Glutamatergic neuron (in vitro differentiated cells): ENCODE measurements around the gene KRT9. TPM values are rescaled to one million over a fixed set of nuclear protein-coding genes. Genes with fewer than 3 reads are reported as not detected.

Source experiments
- DNase-seq: peaks from one replicate; pipeline ENCODE4 v3.0.0; 2022
- H3K27ac Mint-ChIP-seq: one replicate; pipeline ENCODE4 v1.8.0; 2020; ENCODE audit warnings: mild to moderate bottlenecking, mixed read lengths, inconsistent platforms; ENCODE audit not compliant: unreplicated experiment
- H3K27me3 Mint-ChIP-seq: one replicate; pipeline ENCODE4 v1.8.0; 2020; ENCODE audit warnings: mild to moderate bottlenecking, moderate library complexity, mixed read lengths, inconsistent platforms; ENCODE audit not compliant: unreplicated experiment
- H3K36me3 Mint-ChIP-seq: one replicate; pipeline ENCODE4 v1.8.0; 2020; ENCODE audit warnings: mild to moderate bottlenecking, mixed read lengths, inconsistent platforms; ENCODE audit not compliant: unreplicated experiment
- H3K4me1 Mint-ChIP-seq: one replicate; pipeline ENCODE4 v1.8.0; 2020; ENCODE audit warnings: mild to moderate bottlenecking, low read depth, mixed read lengths, inconsistent platforms; ENCODE audit not compliant: unreplicated experiment
- H3K4me3 Mint-ChIP-seq: one replicate; pipeline ENCODE4 v1.8.0; 2020; ENCODE audit warnings: mild to moderate bottlenecking, mixed read lengths, inconsistent platforms; ENCODE audit not compliant: unreplicated experiment
- H3K9me3 Mint-ChIP-seq: one replicate; pipeline ENCODE4 v1.8.0; 2020; ENCODE audit warnings: mild to moderate bottlenecking, moderate library complexity, mixed read lengths, inconsistent platforms; ENCODE audit not compliant: unreplicated experiment
- total RNA-seq: library from RNA; stranded (reverse); fragmentation: NEBNext Ultra II Directional; extraction: Animal tissue kit (Norgen Biotek cat#: 25700); gene quantifications from one replicate; pipeline ENCODE4 v1.2.1, GENCODE V29; 2021; ENCODE audit not compliant: unreplicated experiment
- TF ChIP-seq, protein P1 (sequence below): fragments of 200-600 bp; sonication (generic); IDR thresholded peaks from one replicate; pipeline ENCODE4 v1.5.0; 2021; ENCODE audit not compliant: partially characterized antibody, unreplicated experiment

KRT9 gene
- total RNA-seq, 1 donor from 2014 or later: not detected

DNA sequence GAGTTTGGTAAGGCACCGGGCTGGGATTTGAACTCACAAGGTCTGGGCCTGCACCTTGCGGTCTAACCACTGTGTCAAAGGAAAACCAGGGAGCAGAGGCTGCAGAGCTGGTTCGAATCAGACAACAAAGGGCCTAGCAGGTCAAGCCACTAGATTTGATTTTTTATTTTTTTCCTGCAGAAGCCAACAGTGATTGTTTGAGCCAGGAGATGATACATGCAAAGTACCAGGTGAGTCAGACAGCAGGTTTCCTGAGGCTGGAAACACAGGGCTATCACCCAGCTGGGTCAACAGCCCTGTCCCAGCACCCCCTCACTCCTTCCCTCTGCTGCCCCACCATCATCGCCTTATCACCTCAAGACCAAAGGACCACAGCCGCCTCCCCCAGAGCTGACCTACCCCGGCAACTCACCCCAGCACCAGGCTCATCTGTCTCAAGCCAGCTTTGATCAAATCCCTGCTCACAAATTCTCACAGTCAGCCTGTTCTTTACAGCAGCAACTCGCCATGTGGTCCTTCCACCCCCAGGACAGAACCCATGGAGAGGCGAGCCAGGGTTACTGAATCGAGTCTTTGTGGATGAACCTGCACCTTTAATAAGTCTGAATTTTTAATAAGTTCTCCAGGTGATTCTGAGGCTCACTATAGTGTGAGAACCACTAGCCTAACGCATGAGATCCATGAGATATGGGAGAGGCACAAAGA lies 30.8 kb downstream of the KRT9 start:
- H3K27me3 Mint-ChIP-seq: peaks cover 3% of the 10 kb centered on the region
- no peak for DNase-seq
- no peak overlapping the region for H3K27ac Mint-ChIP-seq
- H3K36me3 Mint-ChIP-seq: no peaks in the 10 kb centered on the region
- peaks cover 3% of the 10 kb centered on the region for H3K4me1 Mint-ChIP-seq
- TF ChIP-seq, protein P1, sequence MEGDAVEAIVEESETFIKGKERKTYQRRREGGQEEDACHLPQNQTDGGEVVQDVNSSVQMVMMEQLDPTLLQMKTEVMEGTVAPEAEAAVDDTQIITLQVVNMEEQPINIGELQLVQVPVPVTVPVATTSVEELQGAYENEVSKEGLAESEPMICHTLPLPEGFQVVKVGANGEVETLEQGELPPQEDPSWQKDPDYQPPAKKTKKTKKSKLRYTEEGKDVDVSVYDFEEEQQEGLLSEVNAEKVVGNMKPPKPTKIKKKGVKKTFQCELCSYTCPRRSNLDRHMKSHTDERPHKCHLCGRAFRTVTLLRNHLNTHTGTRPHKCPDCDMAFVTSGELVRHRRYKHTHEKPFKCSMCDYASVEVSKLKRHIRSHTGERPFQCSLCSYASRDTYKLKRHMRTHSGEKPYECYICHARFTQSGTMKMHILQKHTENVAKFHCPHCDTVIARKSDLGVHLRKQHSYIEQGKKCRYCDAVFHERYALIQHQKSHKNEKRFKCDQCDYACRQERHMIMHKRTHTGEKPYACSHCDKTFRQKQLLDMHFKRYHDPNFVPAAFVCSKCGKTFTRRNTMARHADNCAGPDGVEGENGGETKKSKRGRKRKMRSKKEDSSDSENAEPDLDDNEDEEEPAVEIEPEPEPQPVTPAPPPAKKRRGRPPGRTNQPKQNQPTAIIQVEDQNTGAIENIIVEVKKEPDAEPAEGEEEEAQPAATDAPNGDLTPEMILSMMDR: no peak
- no peaks in the 10 kb centered on the region for H3K9me3 Mint-ChIP-seq
- no peak overlapping the region for H3K4me3 Mint-ChIP-seq

DNA sequence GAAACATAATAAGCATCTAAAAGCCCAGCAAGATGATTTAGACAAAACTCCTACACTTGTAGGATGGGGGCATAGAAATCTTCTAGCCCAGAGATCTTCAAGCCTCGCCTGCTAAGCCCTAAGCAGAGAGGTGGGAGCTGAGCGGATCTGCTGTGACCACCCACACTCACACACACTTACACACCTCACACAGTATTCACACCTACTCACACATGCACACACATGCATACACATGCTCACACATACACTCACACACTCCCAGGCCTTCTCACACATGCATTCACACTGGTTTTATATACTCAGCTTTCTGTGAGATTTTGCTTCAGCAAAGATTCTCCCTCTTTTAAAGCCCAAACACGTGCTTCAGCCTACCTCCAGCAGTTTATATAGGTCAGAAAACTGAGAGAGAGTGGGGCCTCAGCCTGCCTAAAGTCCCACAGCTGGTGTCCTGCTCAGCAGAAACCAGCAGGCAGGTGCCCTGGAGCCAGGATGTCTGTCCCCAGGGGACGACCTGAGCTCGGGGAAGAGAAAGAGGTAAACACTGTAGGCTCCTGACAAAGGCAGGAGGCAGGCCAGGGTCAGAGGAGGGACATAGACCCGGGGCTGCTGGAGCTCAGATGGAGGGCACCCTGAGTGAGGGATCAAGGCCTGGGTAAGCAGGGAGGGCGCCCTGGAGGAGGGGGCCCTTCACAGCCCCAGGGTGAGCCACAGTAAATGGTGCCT lies 31.7 kb downstream of the KRT9 start:
- peaks cover 4% of the 10 kb centered on the region for H3K9me3 Mint-ChIP-seq
- DNase-seq: no peak
- TF ChIP-seq, protein P1: no peak
- H3K4me1 Mint-ChIP-seq: peaks cover 7% of the 10 kb centered on the region
- H3K36me3 Mint-ChIP-seq: no peaks in the 10 kb centered on the region
- no peak overlapping the region for H3K4me3 Mint-ChIP-seq
- peaks cover 3% of the 10 kb centered on the region for H3K27me3 Mint-ChIP-seq
- no peak overlapping the region for H3K27ac Mint-ChIP-seq

DNA sequence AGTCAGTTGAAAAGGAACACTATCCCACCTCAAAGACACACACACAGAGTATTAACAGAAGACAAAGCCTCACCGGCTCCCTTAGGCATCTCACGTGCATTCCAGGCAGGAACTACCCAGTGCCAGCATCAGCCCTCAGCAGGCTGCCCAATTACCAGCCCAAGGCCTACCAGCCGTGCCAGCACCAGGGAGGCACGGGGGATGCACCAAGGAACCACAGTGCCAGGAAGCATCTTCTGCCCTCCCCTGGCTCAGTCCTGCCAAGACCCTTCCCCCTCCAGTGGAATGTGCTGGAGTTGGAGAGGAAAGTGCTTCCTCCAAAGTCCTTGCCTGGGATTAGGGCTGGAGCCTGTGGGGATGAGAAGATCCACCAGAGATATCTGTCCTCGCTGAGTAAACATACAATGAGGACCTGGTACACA lies 32.8 kb downstream of the KRT9 start:
- Mint-ChIP-seq H3K4me3 (no peak overlapping the region), H3K27me3 (peaks cover 3% of the 10 kb centered on the region), H3K9me3 (peaks cover 6% of the 10 kb centered on the region), H3K36me3 (no peaks in the 10 kb centered on the region), H3K27ac (peak overlapping the region; percentile 11), H3K4me1 (peaks cover 6% of the 10 kb centered on the region)
- TF ChIP-seq, protein P1: no peak
- no peak for DNase-seq

DNA sequence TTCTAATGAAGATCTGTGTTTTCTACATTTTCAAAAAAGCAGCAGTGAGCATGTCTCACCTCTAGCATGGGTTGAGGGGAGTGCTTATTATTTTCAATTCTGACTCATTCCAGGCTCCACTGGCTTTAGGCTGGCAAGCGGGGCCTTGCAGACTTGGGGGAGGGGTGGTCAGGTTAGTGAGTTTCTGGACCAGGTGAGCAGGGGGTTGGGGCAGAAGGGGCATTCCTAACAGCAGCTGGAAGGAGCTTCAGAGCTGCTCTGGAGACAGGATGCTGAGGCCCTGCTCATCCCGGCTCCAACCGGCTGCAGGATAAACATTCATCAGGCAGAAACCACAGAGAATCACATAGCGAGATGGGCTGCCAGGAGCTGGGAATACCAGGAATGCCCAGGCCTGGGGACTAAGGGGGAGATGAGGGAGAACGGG lies 33.3 kb downstream of the KRT9 start:
- peaks cover 6% of the 10 kb centered on the region for H3K4me1 Mint-ChIP-seq
- H3K36me3 Mint-ChIP-seq: no peaks in the 10 kb centered on the region
- H3K27ac Mint-ChIP-seq: peak overlapping the region; percentile 11
- DNase-seq: no peak
- H3K9me3 Mint-ChIP-seq: peaks cover 6% of the 10 kb centered on the region
- TF ChIP-seq, protein P1: no peak
- peaks cover 3% of the 10 kb centered on the region for H3K27me3 Mint-ChIP-seq
- no peak overlapping the region for H3K4me3 Mint-ChIP-seq

DNA sequence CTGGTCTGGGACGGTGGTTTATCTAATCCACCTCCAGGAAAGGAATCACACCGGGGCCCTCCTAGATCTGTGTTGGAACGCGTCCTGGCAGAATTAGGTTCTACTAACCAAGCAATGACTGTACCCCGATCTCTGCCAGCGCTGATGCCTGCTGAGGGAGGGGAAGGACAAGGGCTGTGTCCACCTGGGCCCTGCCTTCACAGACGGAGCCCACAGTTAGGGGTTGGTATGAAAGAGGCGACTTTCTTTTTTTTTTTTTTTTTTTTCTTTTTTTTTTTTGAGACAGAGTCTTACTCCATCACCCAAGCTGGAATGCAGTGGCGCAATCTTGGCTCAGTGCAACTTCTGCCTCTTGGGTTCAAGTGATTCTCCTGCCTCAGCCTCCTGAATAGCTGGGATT lies 33.9 kb downstream of the KRT9 start:
- Mint-ChIP-seq H3K36me3 (no peaks in the 10 kb centered on the region), H3K9me3 (peaks cover 6% of the 10 kb centered on the region), H3K4me3 (no peak overlapping the region), H3K27ac (no peak overlapping the region), H3K4me1 (peaks cover 6% of the 10 kb centered on the region), H3K27me3 (peaks cover 3% of the 10 kb centered on the region)
- no peak for DNase-seq
- TF ChIP-seq, protein P1: no peak
